ENCODE results near the gene AGAP1. TPM values are rescaled to one million over a fixed set of nuclear protein-coding genes. Genes with fewer than 3 reads are reported as not detected.

The AGAP1 gene
- polyA plus RNA-seq, 1 donor from 2014 or later = 17.4 TPM

GRCh38 chr2:236026841-236027240, 533.0 kb downstream of the AGAP1 start:
- Histone ChIP-seq H3K9me3 (ENCODE audit: low read length) (no peaks in the 10 kb centered on the region), H3K4me3 (ENCODE audit: low read length) (no peak overlapping the region), H3K9me2 (ENCODE audit: insufficient read depth, low read length) (no peaks in the 10 kb centered on the region), H3K9ac (ENCODE audit: low read length) (no peak overlapping the region), H3K36me3 (ENCODE audit: insufficient read depth, low read length) (peaks cover 4% of the 10 kb centered on the region), H3K79me2 (replicated peaks; ENCODE audit: insufficient read depth, low read length) (no peaks in the 10 kb centered on the region), H3K27me3 (ENCODE audit: insufficient read depth, low read depth, low read length) (no peaks in the 10 kb centered on the region), H4K20me1 (ENCODE audit: insufficient read depth) (no peaks in the 10 kb centered on the region), H3K27ac (ENCODE audit: low read length) (no peak overlapping the region), H3K4me2 (ENCODE audit: low read length) (no peak overlapping the region), H3F3A (ENCODE audit: insufficient read depth, low read length, poor library complexity, severe bottlenecking) (no peaks in the 10 kb centered on the region), H2AFZ (ENCODE audit: low read depth, low read length) (no peak overlapping the region)
- no peak for TF ChIP-seq TAF1 (IDR thresholded peaks at IDR 0.05; ENCODE audit: low read depth)
- no peak for TF ChIP-seq SMC3 (conservative IDR thresholded peaks at IDR 0.05; ENCODE audit: poor library complexity)
- TF ChIP-seq EZH2 (IDR thresholded peaks at IDR 0.05; ENCODE audit: borderline replicate concordance, insufficient read depth, low read length, poor library complexity, severe bottlenecking) = no peak
- no peak for TF ChIP-seq REST (IDR thresholded peaks at IDR 0.05; ENCODE audit: borderline replicate concordance)
- TF ChIP-seq MXI1 (conservative IDR thresholded peaks at IDR 0.05; ENCODE audit: poor library complexity, severe bottlenecking) = no peak
- TF ChIP-seq EP300 (conservative IDR thresholded peaks at IDR 0.05; ENCODE audit: poor library complexity, severe bottlenecking) = no peak
- TF ChIP-seq CTCF (IDR thresholded peaks at IDR 0.05; ENCODE audit: poor library complexity, severe bottlenecking) = no peak
- no peak for TF ChIP-seq POLR2AphosphoS5 (IDR thresholded peaks at IDR 0.05)
- TF ChIP-seq RAD21 (conservative IDR thresholded peaks at IDR 0.05) = no peak

- Histone ChIP-seq H3K4me3 (ENCODE audit: low read length) (no peak overlapping the region), H3K27ac (ENCODE audit: low read length) (no peak overlapping the region), H2AFZ (ENCODE audit: low read depth, low read length) (no peak overlapping the region), H3K4me2 (ENCODE audit: low read length) (no peak overlapping the region), H3K9ac (ENCODE audit: low read length) (no peak overlapping the region), H3F3A (ENCODE audit: insufficient read depth, low read length, poor library complexity, severe bottlenecking) (no peaks in the 10 kb centered on the region), H3K9me2 (ENCODE audit: insufficient read depth, low read length) (no peaks in the 10 kb centered on the region), H3K27me3 (ENCODE audit: insufficient read depth, low read depth, low read length) (no peaks in the 10 kb centered on the region), H3K9me3 (ENCODE audit: low read length) (no peaks in the 10 kb centered on the region), H3K36me3 (ENCODE audit: insufficient read depth, low read length) (peaks cover 4% of the 10 kb centered on the region), H4K20me1 (ENCODE audit: insufficient read depth) (no peaks in the 10 kb centered on the region), H3K79me2 (replicated peaks; ENCODE audit: insufficient read depth, low read length) (no peaks in the 10 kb centered on the region)
- TF ChIP-seq RAD21 (conservative IDR thresholded peaks at IDR 0.05) = no peak
- TF ChIP-seq EP300 (conservative IDR thresholded peaks at IDR 0.05; ENCODE audit: poor library complexity, severe bottlenecking) = no peak
- TF ChIP-seq REST (IDR thresholded peaks at IDR 0.05; ENCODE audit: borderline replicate concordance) = no peak
- no peak for TF ChIP-seq POLR2AphosphoS5 (IDR thresholded peaks at IDR 0.05)
- no peak for TF ChIP-seq CTCF (IDR thresholded peaks at IDR 0.05; ENCODE audit: poor library complexity, severe bottlenecking)
Observed at GRCh38 chr2:236028066-236028465, 534.2 kb downstream of the AGAP1 start.

Measured in neural cell (in vitro differentiated cells).